Astrocyte of the hippocampus (primary cell): Measurements from ENCODE around the gene SLC36A3.
"Not testable (repeated sequence)": the region's sequence is repeated elsewhere in the genome, so short reads cannot be mapped to it uniquely, and the experiment has no call there.

Experiments used
- DNase-seq: peaks from one replicate; pipeline ENCODE4 v3.0.0; 2011; ENCODE audit warnings: low read depth, low spot score

The SLC36A3 gene

GRCh38 chr5:151239237-151239861, 64.2 kb downstream of the SLC36A3 start:
- DNase-seq = peak; percentile 79

DNA sequence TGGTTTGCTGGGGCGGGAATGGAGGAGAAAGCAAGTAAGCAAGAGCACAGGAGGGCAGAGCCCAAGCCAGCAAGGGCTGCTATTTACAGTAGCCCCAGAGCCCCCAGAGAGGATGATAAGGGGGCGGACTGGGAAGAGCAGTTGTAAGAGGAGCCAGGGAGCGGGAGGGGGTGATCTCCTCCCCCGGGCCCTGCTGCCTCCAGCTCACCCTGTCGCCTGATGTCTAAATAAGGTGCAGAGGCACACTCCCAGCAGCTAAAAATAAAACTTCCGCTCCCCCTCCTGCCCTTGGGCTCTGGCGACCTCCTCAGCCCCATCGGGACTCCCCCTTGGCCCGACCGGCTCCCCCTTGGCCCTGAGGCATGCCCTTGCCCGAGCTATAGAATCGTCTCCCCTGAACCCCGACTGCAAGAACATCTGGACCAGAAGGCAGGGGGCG, 65.2 kb downstream of the SLC36A3 start:
- DNase-seq = no peak

DNA sequence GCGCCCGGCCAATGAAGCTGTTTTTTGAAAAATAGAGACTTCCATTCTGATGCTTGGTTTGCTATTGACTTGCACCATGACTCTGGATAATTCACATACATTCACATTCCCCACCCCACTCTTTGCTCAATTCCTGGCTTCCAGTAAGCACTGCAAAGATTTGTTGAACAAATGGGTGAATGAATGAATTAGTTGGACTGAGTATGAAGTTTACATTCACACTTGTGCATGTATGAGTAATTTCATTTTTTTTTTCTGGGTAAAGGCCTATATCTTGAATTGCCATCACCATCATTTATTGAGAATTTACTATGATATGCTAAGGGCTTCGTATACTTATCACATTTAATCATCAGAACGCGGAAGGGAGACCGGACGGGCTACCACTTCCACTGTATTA, 65.9 kb downstream of the SLC36A3 start:
- DNase-seq = no peak

GRCh38 chr5:151236888-151237287, 66.7 kb downstream of the SLC36A3 start:
- no peak for DNase-seq

DNA sequence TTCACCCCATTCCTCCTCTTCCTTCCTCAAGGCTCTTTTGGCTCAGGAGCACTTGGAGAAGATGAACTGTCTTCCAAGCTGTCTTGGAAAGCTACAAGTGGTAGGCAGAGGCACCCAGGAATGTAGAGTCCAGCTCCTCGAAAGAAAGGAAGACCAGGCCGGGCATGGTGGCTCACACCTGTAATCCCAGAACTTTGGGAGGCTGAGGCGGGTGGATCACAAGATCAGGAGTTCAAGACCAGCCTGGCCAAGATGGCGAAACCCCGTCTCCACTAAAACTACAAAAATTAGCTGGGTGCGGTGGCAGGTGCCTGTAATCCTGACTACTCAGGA, 68.4 kb downstream of the SLC36A3 start:
- DNase-seq = not testable (repeated sequence)

DNA sequence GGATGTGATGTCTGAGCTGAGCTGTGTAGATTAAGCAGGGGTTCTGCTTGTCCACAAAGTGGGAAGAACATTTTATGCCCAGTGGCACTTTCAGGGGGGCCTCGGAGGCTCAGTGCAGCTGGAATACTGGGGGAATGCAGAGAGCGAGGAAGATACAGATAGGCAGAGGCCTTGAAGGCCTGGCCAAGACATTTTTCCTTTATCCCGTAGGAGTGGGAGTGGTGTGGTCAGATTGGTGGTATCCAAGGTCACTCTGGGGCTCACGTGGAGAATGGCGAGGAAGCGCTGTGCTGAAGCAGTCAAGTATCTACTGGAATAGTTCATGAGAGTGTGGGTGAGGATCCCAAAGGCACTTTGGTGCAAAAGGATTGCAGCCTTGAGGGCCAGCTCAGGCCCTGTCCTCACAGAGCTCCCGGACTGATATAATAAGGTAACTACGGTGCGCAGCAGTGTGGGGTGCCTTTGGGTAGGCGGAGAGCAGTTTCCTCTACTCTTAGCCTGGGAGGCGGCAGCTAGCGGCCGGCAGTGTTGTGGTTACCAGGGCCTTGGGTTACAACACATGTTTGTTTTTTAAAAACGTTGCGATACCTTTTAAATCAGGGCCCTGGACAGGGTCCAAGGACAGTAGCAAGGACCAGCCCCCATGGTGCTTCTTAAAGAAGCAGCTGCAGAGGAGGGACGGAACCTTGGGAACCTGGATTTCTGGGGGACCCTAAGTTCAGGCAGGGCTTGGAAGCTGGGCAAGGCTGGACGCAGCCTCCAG, 68.9 kb downstream of the SLC36A3 start:
- DNase-seq = peak; percentile 27

DNA sequence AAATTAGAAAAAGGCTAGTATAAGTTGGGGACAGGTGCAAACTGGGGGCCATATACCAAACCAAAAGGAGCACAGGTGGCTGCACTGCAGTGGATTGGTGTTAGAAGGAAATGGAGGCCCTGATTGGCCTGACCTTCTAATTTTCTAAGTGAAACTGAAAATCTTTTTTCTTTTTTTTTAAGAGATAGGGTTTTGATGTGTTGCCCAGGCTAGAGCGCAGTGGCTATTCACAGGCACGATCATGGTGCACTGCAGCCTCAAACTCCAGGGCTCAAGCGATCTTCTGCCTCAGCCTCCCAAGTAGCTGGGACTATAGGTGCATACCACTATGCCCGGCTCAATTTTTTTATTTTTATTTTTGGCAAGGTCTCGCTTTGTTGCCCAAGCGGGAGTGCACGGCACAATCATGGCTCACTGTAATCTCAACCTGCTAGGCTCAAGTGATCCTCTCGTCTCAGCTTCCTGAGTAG, 69.9 kb downstream of the SLC36A3 start:
- DNase-seq = no peak

- no peak for DNase-seq
Measured at GRCh38 chr5:151231359-151231758, 72.2 kb downstream of the SLC36A3 start.

GRCh38 chr5:151230048-151230680, 73.4 kb downstream of the SLC36A3 start:
- DNase-seq = no peak

GRCh38 chr5:151228986-151229385, 74.6 kb downstream of the SLC36A3 start:
- no peak for DNase-seq

DNA sequence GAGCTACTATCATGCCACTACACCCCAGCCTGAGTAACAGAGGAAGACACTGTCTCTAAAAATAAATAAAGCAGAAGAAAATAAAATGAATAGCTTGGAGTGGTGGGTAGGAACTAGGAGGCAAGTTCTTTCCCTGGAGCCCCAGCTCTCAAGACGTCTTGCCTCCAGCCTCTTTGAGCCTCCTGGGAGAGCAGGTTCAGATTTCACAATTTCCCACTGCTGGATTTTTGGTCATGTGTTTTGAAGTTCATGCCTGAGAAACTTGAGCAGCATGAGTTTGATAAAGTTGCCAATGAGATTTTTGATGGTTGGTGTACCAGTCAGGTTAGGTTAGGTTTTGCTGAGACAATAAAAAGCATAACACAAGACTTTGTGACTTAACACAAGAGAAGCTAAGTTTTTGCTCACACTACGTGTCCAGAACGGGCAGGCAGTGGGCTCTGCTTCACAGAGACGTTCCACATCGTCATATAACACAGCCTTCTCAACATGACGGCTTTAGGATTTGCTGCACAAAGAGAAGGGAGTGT, 75.6 kb downstream of the SLC36A3 start:
- no peak for DNase-seq
